GM23338 (cell line): ENCODE data around the gene GMPR. TPM values are rescaled to one million over a fixed set of nuclear protein-coding genes. Genes with fewer than 3 reads are reported as not detected.

Experiments
- ATAC-seq: fragments of 200-7000 bp; cut with Tn5 transposase; 3 replicates; pipeline ENCODE4 v1.9.1; 2020
- DNase-seq: peaks from one replicate; pipeline ENCODE4 v3.0.0-alpha.2; 2015; ENCODE audit warnings: low spot score
- H2AFZ ChIP-seq: fragments of 200-600 bp; sonication (generic); 2 replicates; pipeline ENCODE4 v1.8.0; 2016; ENCODE audit warnings: antibody characterized with exemption, mild to moderate bottlenecking, moderate library complexity
- H3F3A ChIP-seq: fragments of 200-600 bp; sonication (generic); replicated peaks from 2 replicates; pipeline ENCODE4 v1.8.0; 2017; ENCODE audit warnings: antibody characterized with exemption, mixed run types, low read depth
- H3K27ac ChIP-seq: fragments of 200-600 bp; sonication (generic); 2 replicates; pipeline ENCODE4 v1.6.1; 2016; ENCODE audit warnings: low read depth
- H3K27me3 ChIP-seq: fragments of 200-600 bp; sonication (generic); 2 replicates; pipeline ENCODE4 v1.8.0; 2016; ENCODE audit warnings: mild to moderate bottlenecking, mixed run types, moderate library complexity; ENCODE audit not compliant: insufficient read depth
- H3K36me3 ChIP-seq: fragments of 200-600 bp; sonication (generic); 2 replicates; pipeline ENCODE4 v1.8.0; 2016; ENCODE audit warnings: mild to moderate bottlenecking; ENCODE audit not compliant: insufficient read depth
- H3K4me1 ChIP-seq: fragments of 200-600 bp; sonication (generic); 2 replicates; pipeline ENCODE4 v1.8.0; 2016; ENCODE audit warnings: mild to moderate bottlenecking, moderate library complexity; ENCODE audit not compliant: insufficient read depth
- H3K4me2 ChIP-seq: fragments of 200-600 bp; sonication (generic); 2 replicates; pipeline ENCODE4 v1.7.1; 2017; ENCODE audit warnings: mixed run types
- H3K4me3 ChIP-seq: fragments of 200-600 bp; sonication (generic); 2 replicates; pipeline ENCODE4 v1.6.1; 2016; ENCODE audit warnings: mixed run types
- H3K79me2 ChIP-seq: fragments of 200-600 bp; sonication (generic); replicated peaks from 2 replicates; pipeline ENCODE4 v1.8.0; 2017; ENCODE audit warnings: mild to moderate bottlenecking; ENCODE audit not compliant: insufficient read depth
- H3K9me2 ChIP-seq: fragments of 200-600 bp; sonication (generic); 2 replicates; pipeline ENCODE4 v1.8.0; 2017; ENCODE audit not compliant: insufficient read depth
- H4K20me1 ChIP-seq: fragments of 200-600 bp; sonication (generic); replicated peaks from 2 replicates; pipeline ENCODE4 v1.8.0; 2017; ENCODE audit warnings: mild to moderate bottlenecking; ENCODE audit not compliant: insufficient read depth
- H3K27ac Mint-ChIP-seq: 2 replicates; pipeline ENCODE4 v1.8.0; 2020; ENCODE audit warnings: inconsistent platforms, mild to moderate bottlenecking, moderate library complexity, mixed read lengths
- H3K27me3 Mint-ChIP-seq: 3 replicates; pipeline ENCODE4 v1.8.0; 2022; ENCODE audit warnings: low read depth, mild to moderate bottlenecking, moderate library complexity, mixed read lengths, inconsistent platforms; ENCODE audit not compliant: insufficient read depth, poor library complexity
- H3K36me3 Mint-ChIP-seq: 3 replicates; pipeline ENCODE4 v1.8.0; 2021; ENCODE audit warnings: low read depth, mild to moderate bottlenecking, inconsistent platforms, moderate library complexity, mixed read lengths
- H3K4me1 Mint-ChIP-seq: 3 replicates; pipeline ENCODE4 v1.8.0; 2020; ENCODE audit warnings: mild to moderate bottlenecking, inconsistent platforms, mixed read lengths
- H3K4me3 Mint-ChIP-seq: 3 replicates; pipeline ENCODE4 v1.8.0; 2021; ENCODE audit warnings: moderate library complexity, mild to moderate bottlenecking, inconsistent platforms, mixed read lengths
- H3K9me3 Mint-ChIP-seq: 3 replicates; pipeline ENCODE4 v1.8.0; 2020; ENCODE audit warnings: moderate library complexity, mild to moderate bottlenecking, inconsistent platforms, mixed read lengths
- CREB1 ChIP-seq: fragments of 250-450 bp; sonication (Bioruptor Pico); IDR thresholded peaks from 2 replicates; pipeline ENCODE4 v1.5.0; 2020; ENCODE audit warnings: low read depth, mild to moderate bottlenecking, moderate library complexity
- EZH2 ChIP-seq: fragments of 200-600 bp; sonication (generic); IDR thresholded peaks from one replicate; pipeline ENCODE4 v1.8.0; 2017; ENCODE audit warnings: antibody characterized with exemption, mild to moderate bottlenecking, low read depth; ENCODE audit not compliant: unreplicated experiment
- EZH2phosphoT487 ChIP-seq: fragments of 200-600 bp; sonication (generic); IDR thresholded peaks from one replicate; pipeline ENCODE4 v1.8.1; 2018; ENCODE audit warnings: antibody characterized with exemption; ENCODE audit not compliant: unreplicated experiment
- JUNB ChIP-seq: IDR thresholded peaks from one replicate; pipeline ENCODE4 v1.6.1; 2016; ENCODE audit warnings: antibody characterized with exemption; ENCODE audit not compliant: unreplicated experiment
- NANOG ChIP-seq: IDR thresholded peaks from 2 replicates; pipeline ENCODE4 v1.6.1; 2016; ENCODE audit warnings: antibody characterized with exemption, borderline replicate concordance
- POLR2AphosphoS5 ChIP-seq: IDR thresholded peaks from 2 replicates; pipeline ENCODE4 v1.6.1; 2016; ENCODE audit warnings: antibody characterized with exemption, low read depth
- STAT1 ChIP-seq: IDR thresholded peaks from one replicate; pipeline ENCODE4 v1.6.1; 2016; ENCODE audit warnings: antibody characterized with exemption; ENCODE audit not compliant: unreplicated experiment
- ZNF114 ChIP-seq: fragments of 250-450 bp; sonication (Bioruptor Pico); IDR thresholded peaks from 2 replicates; pipeline ENCODE4 v1.5.0; 2020; ENCODE audit warnings: mild to moderate bottlenecking, moderate library complexity
- ZNF331 ChIP-seq: fragments of 250-450 bp; sonication (Bioruptor Pico); IDR thresholded peaks from 2 replicates; pipeline ENCODE4 v1.5.0; 2020; ENCODE audit warnings: low read depth, mild to moderate bottlenecking, moderate library complexity
- polyA plus RNA-seq: library from polyadenylated mRNA; unstranded; fragments of >200 nt; fragmentation: Nextera tagmentation; extraction: Ambion mirVana; gene quantifications from 2 replicates; pipeline ENCODE4 v1.2.1, GENCODE V29; 2016
- total RNA-seq: library from RNA; depleted of rRNA; stranded (reverse); fragments of >200 nt; shearing (Covaris generic); gene quantifications from 2 replicates; pipeline ENCODE4 v1.2.3, GENCODE V29; 2014
- TF ChIP-seq, protein P1 (sequence below): IDR thresholded peaks from 2 replicates; pipeline ENCODE4 v1.6.1; 2016; ENCODE audit warnings: antibody characterized with exemption
- TF ChIP-seq, protein P2 (sequence below): fragments of 250-450 bp; sonication (Bioruptor Pico); IDR thresholded peaks from 2 replicates; pipeline ENCODE4 v1.5.0; 2020; ENCODE audit warnings: mild to moderate bottlenecking, moderate library complexity
- TF ChIP-seq, protein P3 (sequence below), 2 experiments: fragments of 200-600 bp in 1 of 2; sonication (generic) in 1 of 2; conservative IDR thresholded peaks; 2 replicates each; pipeline versions ENCODE4 v1.5.1 to v1.6.1; 2016 to 2017; ENCODE audit warnings: antibody characterized with exemption in 2 of 2, low read depth in 2 of 2, mild to moderate bottlenecking in 2 of 2, moderate library complexity in 1 of 2
- TF ChIP-seq, protein P4 (sequence below): IDR thresholded peaks from one replicate; pipeline ENCODE4 v1.6.1; 2018; ENCODE audit warnings: antibody characterized with exemption; ENCODE audit not compliant: unreplicated experiment

The GMPR gene
- total and polyA plus RNA-seq, 2 experiments from 2014 or later = 0.23 to 0.35 TPM

- no peak for DNase-seq
- Histone ChIP-seq H3K36me3 (no peaks in the 10 kb centered on the region), H3F3A (peaks cover 5% of the 10 kb centered on the region; the same call in 1 of the 2 replicates), H3K27ac (no peak overlapping the region), H3K4me2 (no peak overlapping the region), H3K4me3 (no peak overlapping the region), H2AFZ (no peak overlapping the region), H3K27me3 (no peaks in the 10 kb centered on the region), H4K20me1 (no peaks in the 10 kb centered on the region), H3K4me1 (no peaks in the 10 kb centered on the region; the same call in 1 of the 2 replicates), H3K79me2 (no peaks in the 10 kb centered on the region), H3K9me2 (no peaks in the 10 kb centered on the region)
- Mint-ChIP-seq H3K36me3 (no peaks in the 10 kb centered on the region), H3K9me3 (no peaks in the 10 kb centered on the region), H3K27ac (no peak overlapping the region), H3K27me3 (no peaks in the 10 kb centered on the region), H3K4me3 (no peak overlapping the region), H3K4me1 (peaks cover 14% of the 10 kb centered on the region; the same call in 2 of the 3 replicates)
- no peak for ATAC-seq
- no peak for TF ChIP-seq NANOG
- TF ChIP-seq ZNF114 (CRISPR knock-in tag) = no peak
- TF ChIP-seq POLR2AphosphoS5 = no peak
- TF ChIP-seq, protein P1, sequence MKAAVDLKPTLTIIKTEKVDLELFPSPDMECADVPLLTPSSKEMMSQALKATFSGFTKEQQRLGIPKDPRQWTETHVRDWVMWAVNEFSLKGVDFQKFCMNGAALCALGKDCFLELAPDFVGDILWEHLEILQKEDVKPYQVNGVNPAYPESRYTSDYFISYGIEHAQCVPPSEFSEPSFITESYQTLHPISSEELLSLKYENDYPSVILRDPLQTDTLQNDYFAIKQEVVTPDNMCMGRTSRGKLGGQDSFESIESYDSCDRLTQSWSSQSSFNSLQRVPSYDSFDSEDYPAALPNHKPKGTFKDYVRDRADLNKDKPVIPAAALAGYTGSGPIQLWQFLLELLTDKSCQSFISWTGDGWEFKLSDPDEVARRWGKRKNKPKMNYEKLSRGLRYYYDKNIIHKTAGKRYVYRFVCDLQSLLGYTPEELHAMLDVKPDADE = no peak
- no peak for TF ChIP-seq EZH2
- TF ChIP-seq CREB1 (CRISPR knock-in tag) = no peak
- TF ChIP-seq, protein P2, sequence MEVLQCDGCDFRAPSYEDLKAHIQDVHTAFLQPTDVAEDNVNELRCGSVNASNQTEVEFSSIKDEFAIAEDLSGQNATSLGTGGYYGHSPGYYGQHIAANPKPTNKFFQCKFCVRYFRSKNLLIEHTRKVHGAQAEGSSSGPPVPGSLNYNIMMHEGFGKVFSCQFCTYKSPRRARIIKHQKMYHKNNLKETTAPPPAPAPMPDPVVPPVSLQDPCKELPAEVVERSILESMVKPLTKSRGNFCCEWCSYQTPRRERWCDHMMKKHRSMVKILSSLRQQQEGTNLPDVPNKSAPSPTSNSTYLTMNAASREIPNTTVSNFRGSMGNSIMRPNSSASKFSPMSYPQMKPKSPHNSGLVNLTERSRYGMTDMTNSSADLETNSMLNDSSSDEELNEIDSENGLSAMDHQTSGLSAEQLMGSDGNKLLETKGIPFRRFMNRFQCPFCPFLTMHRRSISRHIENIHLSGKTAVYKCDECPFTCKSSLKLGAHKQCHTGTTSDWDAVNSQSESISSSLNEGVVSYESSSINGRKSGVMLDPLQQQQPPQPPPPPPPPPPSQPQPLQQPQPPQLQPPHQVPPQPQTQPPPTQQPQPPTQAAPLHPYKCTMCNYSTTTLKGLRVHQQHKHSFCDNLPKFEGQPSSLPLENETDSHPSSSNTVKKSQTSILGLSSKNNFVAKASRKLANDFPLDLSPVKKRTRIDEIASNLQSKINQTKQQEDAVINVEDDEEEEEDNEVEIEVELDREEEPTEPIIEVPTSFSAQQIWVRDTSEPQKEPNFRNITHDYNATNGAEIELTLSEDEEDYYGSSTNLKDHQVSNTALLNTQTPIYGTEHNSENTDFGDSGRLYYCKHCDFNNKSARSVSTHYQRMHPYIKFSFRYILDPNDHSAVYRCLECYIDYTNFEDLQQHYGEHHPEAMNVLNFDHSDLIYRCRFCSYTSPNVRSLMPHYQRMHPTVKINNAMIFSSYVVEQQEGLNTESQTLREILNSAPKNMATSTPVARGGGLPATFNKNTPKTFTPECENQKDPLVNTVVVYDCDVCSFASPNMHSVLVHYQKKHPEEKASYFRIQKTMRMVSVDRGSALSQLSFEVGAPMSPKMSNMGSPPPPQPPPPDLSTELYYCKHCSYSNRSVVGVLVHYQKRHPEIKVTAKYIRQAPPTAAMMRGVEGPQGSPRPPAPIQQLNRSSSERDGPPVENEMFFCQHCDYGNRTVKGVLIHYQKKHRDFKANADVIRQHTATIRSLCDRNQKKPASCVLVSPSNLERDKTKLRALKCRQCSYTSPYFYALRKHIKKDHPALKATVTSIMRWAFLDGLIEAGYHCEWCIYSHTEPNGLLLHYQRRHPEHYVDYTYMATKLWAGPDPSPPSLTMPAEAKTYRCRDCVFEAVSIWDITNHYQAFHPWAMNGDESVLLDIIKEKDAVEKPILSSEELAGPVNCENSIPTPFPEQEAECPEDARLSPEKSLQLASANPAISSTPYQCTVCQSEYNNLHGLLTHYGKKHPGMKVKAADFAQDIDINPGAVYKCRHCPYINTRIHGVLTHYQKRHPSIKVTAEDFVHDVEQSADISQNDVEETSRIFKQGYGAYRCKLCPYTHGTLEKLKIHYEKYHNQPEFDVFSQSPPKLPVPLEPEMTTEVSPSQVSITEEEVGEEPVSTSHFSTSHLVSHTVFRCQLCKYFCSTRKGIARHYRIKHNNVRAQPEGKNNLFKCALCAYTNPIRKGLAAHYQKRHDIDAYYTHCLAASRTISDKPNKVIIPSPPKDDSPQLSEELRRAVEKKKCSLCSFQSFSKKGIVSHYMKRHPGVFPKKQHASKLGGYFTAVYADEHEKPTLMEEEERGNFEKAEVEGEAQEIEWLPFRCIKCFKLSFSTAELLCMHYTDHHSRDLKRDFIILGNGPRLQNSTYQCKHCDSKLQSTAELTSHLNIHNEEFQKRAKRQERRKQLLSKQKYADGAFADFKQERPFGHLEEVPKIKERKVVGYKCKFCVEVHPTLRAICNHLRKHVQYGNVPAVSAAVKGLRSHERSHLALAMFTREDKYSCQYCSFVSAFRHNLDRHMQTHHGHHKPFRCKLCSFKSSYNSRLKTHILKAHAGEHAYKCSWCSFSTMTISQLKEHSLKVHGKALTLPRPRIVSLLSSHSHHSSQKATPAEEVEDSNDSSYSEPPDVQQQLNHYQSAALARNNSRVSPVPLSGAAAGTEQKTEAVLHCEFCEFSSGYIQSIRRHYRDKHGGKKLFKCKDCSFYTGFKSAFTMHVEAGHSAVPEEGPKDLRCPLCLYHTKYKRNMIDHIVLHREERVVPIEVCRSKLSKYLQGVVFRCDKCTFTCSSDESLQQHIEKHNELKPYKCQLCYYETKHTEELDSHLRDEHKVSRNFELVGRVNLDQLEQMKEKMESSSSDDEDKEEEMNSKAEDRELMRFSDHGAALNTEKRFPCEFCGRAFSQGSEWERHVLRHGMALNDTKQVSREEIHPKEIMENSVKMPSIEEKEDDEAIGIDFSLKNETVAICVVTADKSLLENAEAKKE = no peak
- TF ChIP-seq JUNB = no peak
- no peak for TF ChIP-seq EZH2phosphoT487
- TF ChIP-seq STAT1 = no peak
- TF ChIP-seq, protein P3, sequence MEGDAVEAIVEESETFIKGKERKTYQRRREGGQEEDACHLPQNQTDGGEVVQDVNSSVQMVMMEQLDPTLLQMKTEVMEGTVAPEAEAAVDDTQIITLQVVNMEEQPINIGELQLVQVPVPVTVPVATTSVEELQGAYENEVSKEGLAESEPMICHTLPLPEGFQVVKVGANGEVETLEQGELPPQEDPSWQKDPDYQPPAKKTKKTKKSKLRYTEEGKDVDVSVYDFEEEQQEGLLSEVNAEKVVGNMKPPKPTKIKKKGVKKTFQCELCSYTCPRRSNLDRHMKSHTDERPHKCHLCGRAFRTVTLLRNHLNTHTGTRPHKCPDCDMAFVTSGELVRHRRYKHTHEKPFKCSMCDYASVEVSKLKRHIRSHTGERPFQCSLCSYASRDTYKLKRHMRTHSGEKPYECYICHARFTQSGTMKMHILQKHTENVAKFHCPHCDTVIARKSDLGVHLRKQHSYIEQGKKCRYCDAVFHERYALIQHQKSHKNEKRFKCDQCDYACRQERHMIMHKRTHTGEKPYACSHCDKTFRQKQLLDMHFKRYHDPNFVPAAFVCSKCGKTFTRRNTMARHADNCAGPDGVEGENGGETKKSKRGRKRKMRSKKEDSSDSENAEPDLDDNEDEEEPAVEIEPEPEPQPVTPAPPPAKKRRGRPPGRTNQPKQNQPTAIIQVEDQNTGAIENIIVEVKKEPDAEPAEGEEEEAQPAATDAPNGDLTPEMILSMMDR (conservative IDR thresholded peaks at IDR 0.05; ENCODE audit: low read depth in 2 of 2) = no peak
- TF ChIP-seq, protein P4, sequence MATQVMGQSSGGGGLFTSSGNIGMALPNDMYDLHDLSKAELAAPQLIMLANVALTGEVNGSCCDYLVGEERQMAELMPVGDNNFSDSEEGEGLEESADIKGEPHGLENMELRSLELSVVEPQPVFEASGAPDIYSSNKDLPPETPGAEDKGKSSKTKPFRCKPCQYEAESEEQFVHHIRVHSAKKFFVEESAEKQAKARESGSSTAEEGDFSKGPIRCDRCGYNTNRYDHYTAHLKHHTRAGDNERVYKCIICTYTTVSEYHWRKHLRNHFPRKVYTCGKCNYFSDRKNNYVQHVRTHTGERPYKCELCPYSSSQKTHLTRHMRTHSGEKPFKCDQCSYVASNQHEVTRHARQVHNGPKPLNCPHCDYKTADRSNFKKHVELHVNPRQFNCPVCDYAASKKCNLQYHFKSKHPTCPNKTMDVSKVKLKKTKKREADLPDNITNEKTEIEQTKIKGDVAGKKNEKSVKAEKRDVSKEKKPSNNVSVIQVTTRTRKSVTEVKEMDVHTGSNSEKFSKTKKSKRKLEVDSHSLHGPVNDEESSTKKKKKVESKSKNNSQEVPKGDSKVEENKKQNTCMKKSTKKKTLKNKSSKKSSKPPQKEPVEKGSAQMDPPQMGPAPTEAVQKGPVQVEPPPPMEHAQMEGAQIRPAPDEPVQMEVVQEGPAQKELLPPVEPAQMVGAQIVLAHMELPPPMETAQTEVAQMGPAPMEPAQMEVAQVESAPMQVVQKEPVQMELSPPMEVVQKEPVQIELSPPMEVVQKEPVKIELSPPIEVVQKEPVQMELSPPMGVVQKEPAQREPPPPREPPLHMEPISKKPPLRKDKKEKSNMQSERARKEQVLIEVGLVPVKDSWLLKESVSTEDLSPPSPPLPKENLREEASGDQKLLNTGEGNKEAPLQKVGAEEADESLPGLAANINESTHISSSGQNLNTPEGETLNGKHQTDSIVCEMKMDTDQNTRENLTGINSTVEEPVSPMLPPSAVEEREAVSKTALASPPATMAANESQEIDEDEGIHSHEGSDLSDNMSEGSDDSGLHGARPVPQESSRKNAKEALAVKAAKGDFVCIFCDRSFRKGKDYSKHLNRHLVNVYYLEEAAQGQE = no peak
- no peak for TF ChIP-seq ZNF331 (CRISPR knock-in tag)
These were observed 96.3 kb downstream of the GMPR start for GRCh38 chr6:16334671-16335070.
